Measurements from ENCODE around the gene SPRED1. TPM values are rescaled to one million over a fixed set of nuclear protein-coding genes. Genes with fewer than 3 reads are reported as not detected.

The SPRED1 gene
- total RNA-seq, 1 experiment from 2014 or later, result 29.6 TPM

DNA sequence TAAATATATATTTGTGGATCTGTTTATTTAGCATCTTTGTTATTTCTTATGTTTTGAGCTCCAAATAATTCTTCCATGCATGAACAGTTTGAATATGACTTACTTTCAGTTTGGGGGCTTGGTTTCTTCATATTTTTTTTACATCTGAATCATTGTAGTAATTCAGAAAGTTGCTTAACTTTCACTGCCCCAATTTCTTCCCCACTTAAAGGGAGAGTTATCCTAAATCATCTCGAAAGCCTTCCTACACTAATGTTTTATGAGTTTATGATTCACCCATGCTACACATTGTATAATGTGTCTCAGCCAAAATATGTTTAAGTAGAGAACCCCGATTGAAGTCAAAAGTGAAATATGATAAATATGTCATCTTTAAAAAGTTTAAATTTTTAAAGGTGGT is 47.8 kb downstream of the SPRED1 start:
- BruUV-seq (replicated peaks), result no TSS peak
- DNase-seq (ENCODE audit: low read depth, low spot score), result no peak
- CTCF ChIA-PET, result no interaction called here

GRCh38 chr15:38304481-38304880 is 51.8 kb downstream of the SPRED1 start:
- intact Hi-C loops (cut with micrococcal nuclease; ENCODE audit: unreplicated experiment), result no loop called here
- CTCF ChIA-PET, result no interaction called here
- Histone ChIP-seq H3K4me1 (ENCODE audit: control insufficient read depth, insufficient read depth, low read length) (no peaks in the 10 kb centered on the region), H3K27me3 (ENCODE audit: control insufficient read depth, insufficient read depth, low read length) (no peaks in the 10 kb centered on the region), H3K9me3 (ENCODE audit: control insufficient read depth, insufficient read depth, low read depth, low read length) (no peaks in the 10 kb centered on the region), H3K27ac (ENCODE audit: low read length) (no peak overlapping the region), H3K4me3 (ENCODE audit: low read depth in 2 of 2, low read length in 2 of 2) (no peak overlapping the region), H3K36me3 (ENCODE audit: control insufficient read depth, insufficient read depth, low read length) (peaks cover 7% of the 10 kb centered on the region)
- in situ Hi-C loops (cut with HindIII; ENCODE audit: low pct_unique_long_range_greater_than_20kb, low sequenced_read_pairs), result no loop called here
- TF ChIP-seq TCF7L2 (IDR thresholded peaks at IDR 0.05; ENCODE audit: low read depth, low read length) (no peak), SIN3A (IDR thresholded peaks at IDR 0.05; ENCODE audit: borderline replicate concordance, insufficient read depth, low read depth, low read length) (no peak), CTCF (IDR thresholded peaks at IDR 0.05) (no peak), POLR2AphosphoS5 (IDR thresholded peaks at IDR 0.05; ENCODE audit: low read depth, low read length) (no peak)
- TF ChIP-seq, protein P1, sequence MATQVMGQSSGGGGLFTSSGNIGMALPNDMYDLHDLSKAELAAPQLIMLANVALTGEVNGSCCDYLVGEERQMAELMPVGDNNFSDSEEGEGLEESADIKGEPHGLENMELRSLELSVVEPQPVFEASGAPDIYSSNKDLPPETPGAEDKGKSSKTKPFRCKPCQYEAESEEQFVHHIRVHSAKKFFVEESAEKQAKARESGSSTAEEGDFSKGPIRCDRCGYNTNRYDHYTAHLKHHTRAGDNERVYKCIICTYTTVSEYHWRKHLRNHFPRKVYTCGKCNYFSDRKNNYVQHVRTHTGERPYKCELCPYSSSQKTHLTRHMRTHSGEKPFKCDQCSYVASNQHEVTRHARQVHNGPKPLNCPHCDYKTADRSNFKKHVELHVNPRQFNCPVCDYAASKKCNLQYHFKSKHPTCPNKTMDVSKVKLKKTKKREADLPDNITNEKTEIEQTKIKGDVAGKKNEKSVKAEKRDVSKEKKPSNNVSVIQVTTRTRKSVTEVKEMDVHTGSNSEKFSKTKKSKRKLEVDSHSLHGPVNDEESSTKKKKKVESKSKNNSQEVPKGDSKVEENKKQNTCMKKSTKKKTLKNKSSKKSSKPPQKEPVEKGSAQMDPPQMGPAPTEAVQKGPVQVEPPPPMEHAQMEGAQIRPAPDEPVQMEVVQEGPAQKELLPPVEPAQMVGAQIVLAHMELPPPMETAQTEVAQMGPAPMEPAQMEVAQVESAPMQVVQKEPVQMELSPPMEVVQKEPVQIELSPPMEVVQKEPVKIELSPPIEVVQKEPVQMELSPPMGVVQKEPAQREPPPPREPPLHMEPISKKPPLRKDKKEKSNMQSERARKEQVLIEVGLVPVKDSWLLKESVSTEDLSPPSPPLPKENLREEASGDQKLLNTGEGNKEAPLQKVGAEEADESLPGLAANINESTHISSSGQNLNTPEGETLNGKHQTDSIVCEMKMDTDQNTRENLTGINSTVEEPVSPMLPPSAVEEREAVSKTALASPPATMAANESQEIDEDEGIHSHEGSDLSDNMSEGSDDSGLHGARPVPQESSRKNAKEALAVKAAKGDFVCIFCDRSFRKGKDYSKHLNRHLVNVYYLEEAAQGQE (IDR thresholded peaks at IDR 0.05; ENCODE audit: insufficient read depth in 1 of 2, low read depth in 2 of 2, low read length in 1 of 2), result no peak
- POLR2A ChIA-PET, result no interaction called here
- BruUV-seq (replicated peaks), result no TSS peak
- ATAC-seq (no peak), DNase-seq (ENCODE audit: low read depth, low spot score) (no peak)

More for the DNA sequence above, 47.8 kb downstream of the SPRED1 start:
- POLR2A ChIA-PET, result no interaction called here
- H3K4me3 ChIP-seq (ENCODE audit: low read depth in 2 of 2, low read length in 2 of 2), result no peak overlapping the region
- no peak overlapping the region for H3K27ac ChIP-seq (ENCODE audit: low read length)
- intact Hi-C loops (cut with micrococcal nuclease; ENCODE audit: unreplicated experiment), result no loop called here
- H3K36me3 ChIP-seq (ENCODE audit: control insufficient read depth, insufficient read depth, low read length), result peaks cover 7% of the 10 kb centered on the region
- H3K27me3 ChIP-seq (ENCODE audit: control insufficient read depth, insufficient read depth, low read length), result no peaks in the 10 kb centered on the region
- ATAC-seq, result no peak
- in situ Hi-C loops (cut with HindIII; ENCODE audit: low pct_unique_long_range_greater_than_20kb, low sequenced_read_pairs), result no loop called here
- TF ChIP-seq, protein P1 (IDR thresholded peaks at IDR 0.05; ENCODE audit: insufficient read depth in 1 of 2, low read depth in 2 of 2, low read length in 1 of 2), result no peak
- TF ChIP-seq CTCF (IDR thresholded peaks at IDR 0.05) (no peak), POLR2AphosphoS5 (IDR thresholded peaks at IDR 0.05; ENCODE audit: low read depth, low read length) (no peak), SIN3A (IDR thresholded peaks at IDR 0.05; ENCODE audit: borderline replicate concordance, insufficient read depth, low read depth, low read length) (no peak), TCF7L2 (IDR thresholded peaks at IDR 0.05; ENCODE audit: low read depth, low read length) (no peak)
- H3K9me3 ChIP-seq (ENCODE audit: control insufficient read depth, insufficient read depth, low read depth, low read length), result no peaks in the 10 kb centered on the region
- no peaks in the 10 kb centered on the region for H3K4me1 ChIP-seq (ENCODE audit: control insufficient read depth, insufficient read depth, low read length)

Data from Panc1 (cell line).